Lung (tissue), 12 donors: ENCODE results near the gene MVB12A. TPM values are rescaled to one million over a fixed set of nuclear protein-coding genes. Genes with fewer than 3 reads are reported as not detected.

Experiments
- ATAC-seq: fragments of 200-7000 bp; cut with Tn5 transposase; one replicate; pipeline ENCODE4 v1.9.1; 2020; ENCODE audit warnings: moderate number of reproducible peaks; ENCODE audit not compliant: insufficient read depth, low FRiP score
- DNase-seq, 3 donors: peaks; one replicate each; pipeline ENCODE4 v3.0.0-alpha.2; 2013 to 2017
- H3K27ac ChIP-seq, 2 donors: one replicate each; pipeline ENCODE4 v1.5.1; 2013; ENCODE audit warnings: mild to moderate bottlenecking in 2 of 2, moderate library complexity in 2 of 2, control low read depth in 1 of 2, inconsistent platforms in 1 of 2, low read depth in 1 of 2, low read length in 1 of 2
- H3K27me3 ChIP-seq, 3 donors: one replicate each; pipeline ENCODE4 v1.5.1; 2013; ENCODE audit warnings: low read length in 2 of 3; ENCODE audit not compliant: control insufficient read depth in 3 of 3, insufficient read depth in 3 of 3
- H3K36me3 ChIP-seq, 4 donors: one replicate each; pipeline ENCODE4 v1.5.1; 2013; ENCODE audit warnings: low read length in 4 of 4, mild to moderate bottlenecking in 1 of 4, moderate library complexity in 1 of 4; ENCODE audit not compliant: control insufficient read depth in 4 of 4, insufficient read depth in 4 of 4
- H3K4me1 ChIP-seq, 5 donors: one replicate each; pipeline ENCODE4 v1.5.1; 2013; ENCODE audit warnings: low read length in 5 of 5, mild to moderate bottlenecking in 2 of 5, moderate library complexity in 1 of 5; ENCODE audit not compliant: control insufficient read depth in 5 of 5, insufficient read depth in 5 of 5
- H3K4me3 ChIP-seq: one replicate; pipeline ENCODE4 v1.5.1; 2013; ENCODE audit warnings: mild to moderate bottlenecking, control low read depth, moderate library complexity
- H3K9ac ChIP-seq, 2 donors: one replicate each; pipeline ENCODE4 v1.5.1; 2013; ENCODE audit warnings: low read length in 2 of 2, control low read depth in 1 of 2; ENCODE audit not compliant: insufficient read depth in 1 of 2
- H3K9me3 ChIP-seq, 4 donors: one replicate each; pipeline ENCODE4 v1.5.1; 2013; ENCODE audit warnings: low read length in 3 of 4, mild to moderate bottlenecking in 1 of 4, moderate library complexity in 1 of 4; ENCODE audit not compliant: control insufficient read depth in 4 of 4, insufficient read depth in 3 of 4
- WGBS, 2 donors: extraction: QIAGEN DNeasy Blood & Tissue Kit; methylation state at CpG; one replicate each; pipeline ENCODE4 v1.1.7; 2013; 5-methylcytosine and 5-hydroxymethylcytosine counted together
- polyA plus RNA-seq, 2 donors: library from polyadenylated mRNA; stranded (reverse); fragments of 200-250 nt; gene quantifications; one replicate each; pipeline ENCODE4 v1.2.1, GENCODE V29; 2013
- total RNA-seq, 2 donors: library from RNA; depleted of rRNA in 1 of 2; stranded (reverse); fragments of >200 nt in 1 of 2; gene quantifications; one replicate each; pipeline ENCODE4 v1.2.1, GENCODE V29; 2014 to 2021
- TF ChIP-seq, protein P1 (sequence below): IDR thresholded peaks from 2 replicates; pipeline ENCODE4 v1.5.1; 2012; ENCODE audit warnings: mild to moderate bottlenecking; ENCODE audit errors: control extremely low read depth, extremely low read depth
- donor health status: control.
- donor health status: control.
- donor health status: Bipolar disorder and iron deficiency.
- donor health status: healthy.
- donor health status: DM: yes; HTN: yes; CAD: no.

Gene MVB12A
- total and polyA plus RNA-seq, 4 donors: 28.5 to 66.9 (median 60.8) TPM

DNA sequence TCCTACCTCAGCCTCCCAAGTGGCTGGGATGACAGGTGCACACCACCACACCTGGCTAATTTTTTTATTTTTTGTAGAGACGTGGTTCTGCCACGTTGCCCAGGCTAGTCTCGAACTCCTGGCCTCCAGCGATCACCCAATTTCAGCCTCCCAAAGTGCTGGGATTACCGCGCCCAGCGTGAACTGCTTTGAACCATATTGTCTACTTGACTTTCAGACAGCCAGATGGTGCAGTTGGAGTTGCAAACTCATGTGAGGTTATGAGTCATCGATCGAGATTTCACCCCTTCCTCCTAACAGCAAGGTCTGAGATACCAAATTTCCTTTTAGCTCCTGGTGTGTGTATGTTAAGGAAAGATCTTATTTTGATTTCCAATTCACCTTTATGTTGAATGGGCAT lies 53.2 kb downstream of the MVB12A start:
- 63 to 78% methylated on average over 9 of the region's 9 CpGs for WGBS, 2 donors
- DNase-seq (no peak), ATAC-seq (no peak)
- peaks cover 0 to 2% (median 0%) of the 10 kb centered on the region in 4 donors for H3K36me3 ChIP-seq
- H3K4me3 ChIP-seq: no peak overlapping the region
- no peaks in the 10 kb centered on the region for H3K27me3 ChIP-seq
- no peak overlapping the region for H3K9ac ChIP-seq
- H3K9me3 ChIP-seq: no peaks in the 10 kb centered on the region
- H3K4me1 ChIP-seq: peaks cover 4 to 19% (median 10%) of the 10 kb centered on the region in 5 donors
- TF ChIP-seq, protein P1, sequence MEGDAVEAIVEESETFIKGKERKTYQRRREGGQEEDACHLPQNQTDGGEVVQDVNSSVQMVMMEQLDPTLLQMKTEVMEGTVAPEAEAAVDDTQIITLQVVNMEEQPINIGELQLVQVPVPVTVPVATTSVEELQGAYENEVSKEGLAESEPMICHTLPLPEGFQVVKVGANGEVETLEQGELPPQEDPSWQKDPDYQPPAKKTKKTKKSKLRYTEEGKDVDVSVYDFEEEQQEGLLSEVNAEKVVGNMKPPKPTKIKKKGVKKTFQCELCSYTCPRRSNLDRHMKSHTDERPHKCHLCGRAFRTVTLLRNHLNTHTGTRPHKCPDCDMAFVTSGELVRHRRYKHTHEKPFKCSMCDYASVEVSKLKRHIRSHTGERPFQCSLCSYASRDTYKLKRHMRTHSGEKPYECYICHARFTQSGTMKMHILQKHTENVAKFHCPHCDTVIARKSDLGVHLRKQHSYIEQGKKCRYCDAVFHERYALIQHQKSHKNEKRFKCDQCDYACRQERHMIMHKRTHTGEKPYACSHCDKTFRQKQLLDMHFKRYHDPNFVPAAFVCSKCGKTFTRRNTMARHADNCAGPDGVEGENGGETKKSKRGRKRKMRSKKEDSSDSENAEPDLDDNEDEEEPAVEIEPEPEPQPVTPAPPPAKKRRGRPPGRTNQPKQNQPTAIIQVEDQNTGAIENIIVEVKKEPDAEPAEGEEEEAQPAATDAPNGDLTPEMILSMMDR: no peak
- peak overlapping the region in 1 of 2 donors; percentile 55 for H3K27ac ChIP-seq

Other genes starting within 250 kb of the MVB12A start
- 10 to 100 TPM; 22.0 to 33.5 TPM for gene USE1, start 204.7 kb upstream of the MVB12A start, total RNA-seq
- gene USE1, start 204.7 kb upstream of the MVB12A start, polyA plus RNA-seq: 10 to 100 TPM; 36.2 to 60.1 TPM
- 10 to 100 TPM in 1 of 2 donors, 1 to 10 TPM in 1; 9.1 to 39.5 TPM for gene OCEL1, start 193.8 kb upstream of the MVB12A start, total RNA-seq
- gene OCEL1, start 193.8 kb upstream of the MVB12A start, polyA plus RNA-seq: 10 to 100 TPM; 19.4 to 31.1 TPM
- gene NR2F6, start 174.1 kb upstream of the MVB12A start, total RNA-seq: 10 to 100 TPM; 26.1 to 65.5 TPM
- 10 to 100 TPM; 26.8 to 28.0 TPM for gene NR2F6, start 174.1 kb upstream of the MVB12A start, polyA plus RNA-seq
- 10 to 100 TPM; 11.8 to 12.3 TPM for gene USHBP1, start 155.3 kb upstream of the MVB12A start, total RNA-seq
- 10 to 100 TPM in 1 of 2 donors, 1 to 10 TPM in 1; 6.2 to 11.4 TPM for gene USHBP1, start 155.3 kb upstream of the MVB12A start, polyA plus RNA-seq
- gene BABAM1, start 152.6 kb upstream of the MVB12A start, total RNA-seq: 10 to 100 TPM; 52.4 to 75.1 TPM
- gene BABAM1, start 152.6 kb upstream of the MVB12A start, polyA plus RNA-seq: 10 to 100 TPM; 61.8 to 65.1 TPM
- gene ANKLE1, start 138.1 kb upstream of the MVB12A start, total RNA-seq: 1 to 10 TPM in 1 of 2 donors, under 1 TPM in 1; 0.95 to 1.6 TPM
- 1 to 10 TPM in 1 of 2 donors, under 1 TPM in 1; 0.43 to 1.1 TPM for gene ANKLE1, start 138.1 kb upstream of the MVB12A start, polyA plus RNA-seq
- 10 to 100 TPM; 12.8 to 23.0 TPM for gene ABHD8, start 116.6 kb upstream of the MVB12A start, total RNA-seq
- 10 to 100 TPM; 14.9 to 15.4 TPM for gene ABHD8, start 116.6 kb upstream of the MVB12A start, polyA plus RNA-seq
- gene MRPL34, start 114.2 kb upstream of the MVB12A start, total RNA-seq: 10 to 100 TPM; 22.3 to 85.7 TPM
- 100 to 1,000 TPM; 101 to 137 TPM for gene MRPL34, start 114.2 kb upstream of the MVB12A start, polyA plus RNA-seq
- 10 to 100 TPM; 16.1 to 40.7 TPM for gene DDA1, start 110.5 kb upstream of the MVB12A start, total RNA-seq
- 10 to 100 TPM; 60.2 to 66.5 TPM for gene DDA1, start 110.5 kb upstream of the MVB12A start, polyA plus RNA-seq
- gene ANO8, start 85.2 kb upstream of the MVB12A start, total RNA-seq: 10 to 100 TPM in 1 of 2 donors, 1 to 10 TPM in 1; 7.1 to 22.5 TPM
- 1 to 10 TPM; 7.1 to 8.8 TPM for gene ANO8, start 85.2 kb upstream of the MVB12A start, polyA plus RNA-seq
- 10 to 100 TPM; 22.2 to 24.1 TPM for gene GTPBP3, start 82.5 kb upstream of the MVB12A start, total RNA-seq
- 10 to 100 TPM; 13.3 to 14.2 TPM for gene GTPBP3, start 82.5 kb upstream of the MVB12A start, polyA plus RNA-seq
- gene PLVAP, start 42.7 kb upstream of the MVB12A start, total RNA-seq: 10 to 100 TPM in 1 of 2 donors, 1 to 10 TPM in 1; 6.4 to 29.1 TPM
- gene PLVAP, start 42.7 kb upstream of the MVB12A start, polyA plus RNA-seq: 10 to 100 TPM; 22.6 to 55.0 TPM
- gene CCDC194, start 25.9 kb upstream of the MVB12A start, total RNA-seq: under 1 TPM in 1 of 2 donors, not detected in 1; 0.74 TPM
- under 1 TPM; 0.13 to 0.37 TPM for gene CCDC194, start 25.9 kb upstream of the MVB12A start, polyA plus RNA-seq
- 10 to 100 TPM; 49.8 to 71.3 TPM for gene BST2, start 14.4 kb upstream of the MVB12A start, total RNA-seq
- gene BST2, start 14.4 kb upstream of the MVB12A start, polyA plus RNA-seq: 100 to 1,000 TPM in 1 of 2 donors, 10 to 100 TPM in 1; 48.2 to 179 TPM
- under 1 TPM; 0.12 to 0.57 TPM for gene TMEM221, start 28.6 kb downstream of the MVB12A start, total RNA-seq
- under 1 TPM; 0.06 to 0.08 TPM for gene TMEM221, start 28.6 kb downstream of the MVB12A start, polyA plus RNA-seq
- not detected for gene NXNL1, start 40.9 kb downstream of the MVB12A start, total RNA-seq
- gene NXNL1, start 40.9 kb downstream of the MVB12A start, polyA plus RNA-seq: not detected
- 10 to 100 TPM; 25.4 to 26.9 TPM for gene SLC27A1, start 50.5 kb downstream of the MVB12A start, total RNA-seq
- gene SLC27A1, start 50.5 kb downstream of the MVB12A start, polyA plus RNA-seq: 10 to 100 TPM; 12.2 to 15.8 TPM
- 100 to 1,000 TPM in 1 of 2 donors, 10 to 100 TPM in 1; 63.2 to 109 TPM for gene PGLS, start 91.6 kb downstream of the MVB12A start, total RNA-seq
- 100 to 1,000 TPM; 107 to 122 TPM for gene PGLS, start 91.6 kb downstream of the MVB12A start, polyA plus RNA-seq
- 100 to 1,000 TPM in 1 of 2 donors, 10 to 100 TPM in 1; 39.9 to 129 TPM for gene COLGALT1, start 135.6 kb downstream of the MVB12A start, total RNA-seq
- gene COLGALT1, start 135.6 kb downstream of the MVB12A start, polyA plus RNA-seq: 100 to 1,000 TPM in 1 of 2 donors, 10 to 100 TPM in 1; 63.3 to 107 TPM